ENCODE measurements around the gene ELAC2. TPM values are rescaled to one million over a fixed set of nuclear protein-coding genes. Genes with fewer than 3 reads are reported as not detected.

ELAC2 gene
- polyA plus RNA-seq, 1 donor (not counting 4 experiments of a cell fraction or from before 2014, with no cell fraction given): 78.7 TPM

- H3K4me2 ChIP-seq (ENCODE audit: control insufficient read depth, extremely low read depth, insufficient read depth, low read depth, low read length): no peak overlapping the region
- FAIRE-seq (no peak), DNase-seq (ENCODE audit: low read depth, low spot score) (no peak)
- no peak overlapping the region for H3K27ac ChIP-seq (ENCODE audit: control insufficient read depth, insufficient read depth, low read length)
- dilution Hi-C loops (cut with MboI; ENCODE audit: extremely low pct_ligation_motif_present, low sequenced_read_pairs): no loop called here
- no peaks in the 10 kb centered on the region for H3K79me2 ChIP-seq (ENCODE audit: control insufficient read depth, insufficient read depth, low read length)
- no peaks in the 10 kb centered on the region for H3K9me3 ChIP-seq (ENCODE audit: control insufficient read depth, low read depth, low read length)
- no peaks in the 10 kb centered on the region for H3K9me1 ChIP-seq (ENCODE audit: control insufficient read depth, extremely low read depth, insufficient read depth, low read length)
- H3K9ac ChIP-seq (ENCODE audit: control insufficient read depth, extremely low read depth, insufficient read depth, low read length): no peak overlapping the region
- H3K27me3 ChIP-seq (ENCODE audit: control insufficient read depth, extremely low read depth, insufficient read depth, low read length): no peaks in the 10 kb centered on the region
- H3K36me3 ChIP-seq (ENCODE audit: control insufficient read depth in 2 of 2, extremely low read depth in 1 of 2, insufficient read depth in 2 of 2, low read length in 2 of 2): peaks cover 32 to 35% of the 10 kb centered on the region in 2 experiments
- no peaks in the 10 kb centered on the region for H3K4me1 ChIP-seq (ENCODE audit: control insufficient read depth, extremely low read depth, insufficient read depth, low read length)
- no peak overlapping the region for H2AFZ ChIP-seq (ENCODE audit: control insufficient read depth, low read length)
- no peaks in the 10 kb centered on the region for H4K20me1 ChIP-seq (ENCODE audit: control insufficient read depth, extremely low read depth, insufficient read depth, low read length)
- H3K4me3 ChIP-seq (ENCODE audit: control insufficient read depth in 2 of 3, extremely low read depth in 1 of 3, insufficient read depth in 2 of 3, low read depth in 1 of 3, low read length in 3 of 3): no peak overlapping the region
- TF ChIP-seq EZH2 (IDR thresholded peaks at IDR 0.05; ENCODE audit: low read length) (no peak), CTCF (optimal IDR thresholded peaks at IDR 0.05 in 1 of 3, IDR thresholded peaks at IDR 0.05 in 1 of 3, conservative IDR thresholded peaks at IDR 0.05 in 1 of 3; ENCODE audit: extremely low read depth in 1 of 3, insufficient read depth in 2 of 3, low read length in 3 of 3) (no peak)
These were observed 26.9 kb downstream of the ELAC2 start for GRCh38 chr17:12990926-12991325.

- Histone ChIP-seq H3K9me3 (ENCODE audit: control insufficient read depth, low read depth, low read length) (no peaks in the 10 kb centered on the region), H3K4me2 (ENCODE audit: control insufficient read depth, extremely low read depth, insufficient read depth, low read depth, low read length) (no peak overlapping the region), H3K27me3 (ENCODE audit: control insufficient read depth, extremely low read depth, insufficient read depth, low read length) (no peaks in the 10 kb centered on the region), H4K20me1 (ENCODE audit: control insufficient read depth, extremely low read depth, insufficient read depth, low read length) (no peaks in the 10 kb centered on the region), H3K4me3 (ENCODE audit: control insufficient read depth in 2 of 3, extremely low read depth in 1 of 3, insufficient read depth in 2 of 3, low read depth in 1 of 3, low read length in 3 of 3) (no peak overlapping the region), H3K27ac (ENCODE audit: control insufficient read depth, insufficient read depth, low read length) (no peak overlapping the region), H3K36me3 (ENCODE audit: control insufficient read depth in 2 of 2, extremely low read depth in 1 of 2, insufficient read depth in 2 of 2, low read length in 2 of 2) (peaks cover 28 to 30% of the 10 kb centered on the region in 2 experiments), H2AFZ (ENCODE audit: control insufficient read depth, low read length) (no peak overlapping the region), H3K4me1 (ENCODE audit: control insufficient read depth, extremely low read depth, insufficient read depth, low read length) (no peaks in the 10 kb centered on the region), H3K79me2 (ENCODE audit: control insufficient read depth, insufficient read depth, low read length) (no peaks in the 10 kb centered on the region), H3K9ac (ENCODE audit: control insufficient read depth, extremely low read depth, insufficient read depth, low read length) (no peak overlapping the region), H3K9me1 (ENCODE audit: control insufficient read depth, extremely low read depth, insufficient read depth, low read length) (no peaks in the 10 kb centered on the region)
- dilution Hi-C loops (cut with MboI; ENCODE audit: extremely low pct_ligation_motif_present, low sequenced_read_pairs): no loop called here
- TF ChIP-seq CTCF (optimal IDR thresholded peaks at IDR 0.05 in 1 of 3, IDR thresholded peaks at IDR 0.05 in 1 of 3, conservative IDR thresholded peaks at IDR 0.05 in 1 of 3; ENCODE audit: extremely low read depth in 1 of 3, insufficient read depth in 2 of 3, low read length in 3 of 3) (no peak), EZH2 (IDR thresholded peaks at IDR 0.05; ENCODE audit: low read length) (no peak)
- FAIRE-seq: no peak
- DNase-seq (ENCODE audit: low read depth, low spot score): no peak
These were observed 27.6 kb downstream of the ELAC2 start for GRCh38 chr17:12990041-12990808.
